GM12872 (cell line): ENCODE data around the gene ACCS.

Experiments
- TF ChIP-seq, protein P1 (sequence below): IDR thresholded peaks from 3 replicates; pipeline ENCODE4 v1.5.1; 2011; ENCODE audit warnings: low read depth, mild to moderate bottlenecking, low read length, moderate library complexity; ENCODE audit not compliant: insufficient read depth

Gene ACCS

DNA sequence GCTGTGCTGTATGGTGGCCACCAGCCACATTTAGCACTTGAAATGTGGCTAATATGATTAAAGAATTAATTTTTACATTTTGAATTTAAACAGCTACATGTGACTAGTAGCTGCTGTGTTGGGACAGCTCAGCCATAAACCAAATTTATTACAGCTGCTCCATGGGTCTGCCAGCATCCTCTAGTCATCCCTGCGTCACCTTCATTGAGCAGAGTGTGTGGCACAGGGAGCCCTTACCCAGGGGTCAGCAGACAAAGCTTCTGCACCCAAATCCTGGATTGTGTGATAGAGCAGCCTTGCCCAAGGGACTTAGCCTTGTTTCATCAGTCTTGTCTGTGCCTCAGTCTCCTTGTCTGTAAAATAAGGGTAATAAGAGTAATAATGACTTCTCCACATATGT lies 37.7 kb upstream of the ACCS start:
- TF ChIP-seq, protein P1, sequence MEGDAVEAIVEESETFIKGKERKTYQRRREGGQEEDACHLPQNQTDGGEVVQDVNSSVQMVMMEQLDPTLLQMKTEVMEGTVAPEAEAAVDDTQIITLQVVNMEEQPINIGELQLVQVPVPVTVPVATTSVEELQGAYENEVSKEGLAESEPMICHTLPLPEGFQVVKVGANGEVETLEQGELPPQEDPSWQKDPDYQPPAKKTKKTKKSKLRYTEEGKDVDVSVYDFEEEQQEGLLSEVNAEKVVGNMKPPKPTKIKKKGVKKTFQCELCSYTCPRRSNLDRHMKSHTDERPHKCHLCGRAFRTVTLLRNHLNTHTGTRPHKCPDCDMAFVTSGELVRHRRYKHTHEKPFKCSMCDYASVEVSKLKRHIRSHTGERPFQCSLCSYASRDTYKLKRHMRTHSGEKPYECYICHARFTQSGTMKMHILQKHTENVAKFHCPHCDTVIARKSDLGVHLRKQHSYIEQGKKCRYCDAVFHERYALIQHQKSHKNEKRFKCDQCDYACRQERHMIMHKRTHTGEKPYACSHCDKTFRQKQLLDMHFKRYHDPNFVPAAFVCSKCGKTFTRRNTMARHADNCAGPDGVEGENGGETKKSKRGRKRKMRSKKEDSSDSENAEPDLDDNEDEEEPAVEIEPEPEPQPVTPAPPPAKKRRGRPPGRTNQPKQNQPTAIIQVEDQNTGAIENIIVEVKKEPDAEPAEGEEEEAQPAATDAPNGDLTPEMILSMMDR = no peak

- TF ChIP-seq, protein P1 = no peak
Measured at GRCh38 chr11:44028816-44029506, 37.1 kb upstream of the ACCS start.

- TF ChIP-seq, protein P1 = no peak
Measured at GRCh38 chr11:44029507-44029845, 36.6 kb upstream of the ACCS start.

DNA sequence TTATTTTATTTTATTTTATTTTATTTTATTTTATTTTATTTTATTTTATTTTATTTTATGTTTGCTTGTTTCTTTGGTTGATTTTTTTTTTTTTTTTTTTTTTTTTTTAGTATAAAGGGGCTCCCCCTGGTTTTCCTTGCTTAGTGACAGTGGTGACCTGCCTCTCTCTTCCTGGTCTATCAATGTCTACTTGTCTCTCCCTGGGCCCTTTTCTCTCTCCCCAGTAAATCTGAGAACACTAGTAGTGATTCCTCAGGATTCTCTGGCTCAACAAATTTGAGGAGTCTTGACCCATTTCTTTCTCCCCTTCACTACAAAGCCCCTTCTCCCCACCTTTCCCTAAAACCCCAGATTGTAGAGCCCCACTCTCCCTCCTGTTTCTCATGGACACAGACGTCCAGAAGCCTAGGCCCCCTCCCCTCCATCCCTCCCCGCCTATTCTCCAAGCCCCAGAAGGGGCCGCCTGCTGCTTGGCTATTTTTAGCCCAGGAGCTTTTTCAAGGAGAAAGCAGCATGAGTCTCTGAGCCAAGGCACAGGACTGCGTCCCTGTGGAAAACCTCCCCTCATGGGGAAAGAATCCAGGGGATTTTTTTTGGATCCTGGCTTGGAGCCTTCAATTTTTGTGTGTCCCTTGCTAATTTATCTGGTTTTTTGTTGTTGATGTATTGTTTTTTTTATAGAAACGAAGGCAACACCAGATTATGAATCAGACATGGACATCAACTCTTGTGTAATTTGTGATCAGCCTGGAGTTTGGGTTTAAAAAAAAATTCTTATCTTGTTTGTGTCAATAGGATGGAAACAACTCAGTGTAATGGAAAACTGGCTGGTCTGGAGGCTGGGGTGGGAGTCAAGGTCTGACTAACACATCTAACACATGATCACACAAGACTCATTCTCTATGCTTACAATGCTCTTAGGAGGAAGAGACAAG lies 35.8 kb upstream of the ACCS start:
- TF ChIP-seq, protein P1 = no peak

DNA sequence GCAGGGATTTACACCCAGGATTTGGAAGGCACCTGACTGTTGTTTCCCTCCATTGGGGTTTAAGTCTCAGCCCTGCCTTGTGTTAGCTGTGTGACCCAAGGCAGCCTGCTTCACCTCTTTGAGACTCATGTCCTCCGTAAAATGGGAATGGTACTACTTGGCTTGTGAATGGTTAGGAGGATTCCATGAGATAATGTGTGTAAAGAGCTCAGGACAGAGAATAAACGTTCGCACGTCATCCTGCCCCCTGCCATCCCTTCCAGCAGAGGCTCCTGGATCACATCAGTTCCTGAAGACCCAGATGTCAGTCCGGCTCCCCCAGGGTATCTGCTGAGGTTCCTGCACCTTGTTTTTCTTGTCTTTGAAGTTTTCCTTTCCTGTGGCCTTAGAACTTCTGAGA lies 35.1 kb upstream of the ACCS start:
- TF ChIP-seq, protein P1 = no peak

DNA sequence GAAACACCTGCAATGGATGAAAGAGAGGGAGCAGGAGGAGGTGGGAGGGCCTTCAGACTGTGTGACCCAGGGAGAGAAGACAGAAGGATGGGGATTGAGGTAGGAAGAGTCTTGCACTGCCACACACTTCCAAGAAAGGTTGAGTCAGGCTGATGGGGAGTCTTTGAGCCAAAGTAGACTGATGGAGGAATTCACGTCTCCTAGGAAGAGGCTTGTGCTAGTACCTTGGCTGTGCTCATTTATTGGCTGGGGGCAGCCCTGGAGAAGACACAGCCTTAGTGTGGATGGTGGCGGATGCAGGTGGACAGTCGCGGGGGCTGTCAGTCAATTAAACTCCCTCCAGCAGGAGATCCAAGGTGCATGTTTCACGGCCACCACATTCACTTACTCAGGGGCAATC lies 34.5 kb upstream of the ACCS start:
- TF ChIP-seq, protein P1 = no peak

DNA sequence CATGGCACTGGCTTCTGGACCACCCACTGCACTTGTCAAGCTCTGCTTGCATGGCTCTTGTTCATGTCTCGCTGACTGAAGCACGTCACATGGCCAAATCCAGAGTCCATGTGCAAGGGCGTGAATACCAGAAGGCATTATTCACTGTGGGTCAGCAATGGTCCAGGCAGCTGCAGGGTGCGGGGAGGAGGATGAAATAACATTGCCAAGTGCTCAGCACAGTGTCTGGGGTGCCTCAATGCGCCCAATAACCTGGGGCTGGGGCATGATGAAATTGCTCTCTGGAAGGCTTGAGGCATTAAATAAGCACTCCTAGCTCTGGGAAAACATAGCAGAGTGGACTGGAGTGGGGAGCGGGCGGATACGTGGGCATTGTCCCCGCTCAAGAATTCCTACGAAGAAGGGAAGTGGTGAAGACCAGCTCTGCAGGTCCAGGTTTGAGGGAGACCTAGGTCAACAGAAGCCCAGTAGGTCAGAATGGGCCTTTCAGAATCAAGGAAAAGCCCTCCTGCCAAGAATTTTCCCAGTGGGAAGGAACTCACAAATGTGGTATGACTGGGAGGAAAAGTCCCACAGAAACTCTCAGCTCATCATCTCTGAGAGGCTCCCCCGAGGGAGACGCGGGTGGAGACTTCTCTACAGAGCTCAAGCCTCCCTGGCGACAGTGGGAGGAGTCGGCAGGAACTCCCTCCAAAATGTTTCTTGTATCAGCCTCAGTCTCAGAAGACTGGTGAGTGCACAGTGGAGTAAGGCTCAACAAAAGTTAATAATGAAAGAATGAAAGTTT lies 33.6 kb upstream of the ACCS start:
- TF ChIP-seq, protein P1 = no peak
